HG02759 (cell line): ENCODE data around the gene RRAGA.
"Not testable (repeated sequence)": the region's sequence is repeated elsewhere in the genome, so short reads cannot be mapped to it uniquely, and the experiment has no call there.

Experiments
- ATAC-seq: cut with Tn5 transposase; IDR thresholded peaks from one replicate; pipeline ENCODE4 v1.9.1; 2021; ENCODE audit warnings: mild to moderate bottlenecking, moderate library complexity; ENCODE audit not compliant: unreplicated experiment

Gene RRAGA, protein sequence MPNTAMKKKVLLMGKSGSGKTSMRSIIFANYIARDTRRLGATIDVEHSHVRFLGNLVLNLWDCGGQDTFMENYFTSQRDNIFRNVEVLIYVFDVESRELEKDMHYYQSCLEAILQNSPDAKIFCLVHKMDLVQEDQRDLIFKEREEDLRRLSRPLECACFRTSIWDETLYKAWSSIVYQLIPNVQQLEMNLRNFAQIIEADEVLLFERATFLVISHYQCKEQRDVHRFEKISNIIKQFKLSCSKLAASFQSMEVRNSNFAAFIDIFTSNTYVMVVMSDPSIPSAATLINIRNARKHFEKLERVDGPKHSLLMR

GRCh38 chr9:19048966-19049916 is at the start of gene RRAGA:
Gene RRAGA, plus strand, starts transcription at chr9:19049427. Its CDS starts 233 bp downstream, at chr9:19049660.
- peak; percentile 89 for ATAC-seq

GRCh38 chr9:19000133-19000532 is 49.1 kb upstream of the RRAGA start:
- no peak for ATAC-seq

DNA sequence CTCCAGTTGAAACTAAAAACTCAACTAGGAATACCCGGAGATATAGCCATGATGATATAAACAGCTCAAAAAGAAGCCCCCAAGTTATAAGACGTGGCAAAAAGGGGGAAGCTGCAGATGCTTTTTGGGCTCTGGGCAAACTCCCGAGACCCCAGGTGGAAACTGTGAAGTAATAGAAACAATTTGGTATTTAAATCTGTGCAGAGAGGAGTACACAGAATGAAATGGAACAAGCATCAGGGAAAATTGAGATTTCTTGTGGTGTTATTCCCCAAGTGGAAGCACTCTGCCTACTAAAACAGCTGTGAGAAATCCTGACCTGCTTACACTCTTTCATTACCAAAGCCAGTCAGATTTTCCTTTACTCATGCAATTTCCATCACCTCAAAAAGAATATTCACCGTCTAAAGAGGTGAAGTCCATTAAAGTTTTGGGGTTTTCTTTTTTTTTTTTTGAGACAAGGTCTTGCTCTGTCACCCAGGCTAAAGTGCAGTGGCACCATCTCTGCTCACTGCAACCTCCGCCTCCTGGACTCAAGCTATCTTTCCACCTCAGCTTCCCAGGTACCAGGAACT is 39.7 kb upstream of the RRAGA start:
- ATAC-seq: no peak

DNA sequence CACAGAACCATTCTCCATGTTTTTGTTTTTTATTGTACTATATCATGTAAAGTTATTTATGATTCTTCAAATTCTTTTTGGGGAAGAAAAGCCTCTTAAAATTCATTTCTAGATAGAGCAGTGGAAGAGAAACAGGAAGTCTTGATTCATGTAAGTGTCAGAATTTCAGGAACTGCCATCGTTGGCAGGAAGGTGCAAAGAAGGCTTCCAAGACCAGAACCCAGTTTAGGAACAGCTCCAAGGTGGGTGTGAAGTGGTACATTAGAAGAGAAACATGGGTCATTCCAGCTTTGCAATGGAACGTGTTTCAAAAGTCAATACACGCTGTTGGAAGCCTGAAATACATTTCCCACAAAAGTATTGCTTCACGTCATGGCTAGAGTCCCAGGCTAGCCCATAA is 31.0 kb upstream of the RRAGA start:
- no peak for ATAC-seq

GRCh38 chr9:19020886-19021455 is 28.3 kb upstream of the RRAGA start:
- ATAC-seq: no peak

- ATAC-seq: not testable (repeated sequence)
Observed at GRCh38 chr9:19021649-19022048, 27.6 kb upstream of the RRAGA start.

GRCh38 chr9:19022206-19022605 is 27.0 kb upstream of the RRAGA start:
- ATAC-seq: peak; percentile 59

DNA sequence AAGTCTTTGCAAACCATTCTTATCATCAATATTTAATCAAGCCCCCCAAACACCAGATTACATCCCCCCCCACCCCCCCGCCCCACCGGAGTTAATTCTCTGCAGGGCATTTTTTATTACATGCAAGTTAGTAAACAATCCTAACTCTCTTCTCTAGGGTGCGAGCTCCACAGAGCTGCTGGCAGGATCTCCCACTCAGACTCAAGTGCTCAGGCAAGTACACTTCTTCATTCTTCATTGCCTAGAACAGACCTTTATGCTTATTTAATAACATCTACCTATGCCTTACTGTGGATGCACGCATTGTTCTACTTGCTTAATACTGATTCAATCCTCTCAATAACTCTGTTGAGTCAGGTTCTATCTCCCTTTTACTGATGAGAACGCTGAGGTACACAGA is 26.1 kb upstream of the RRAGA start:
- no peak for ATAC-seq

- ATAC-seq: peak; percentile 39
Observed at GRCh38 chr9:19026375-19026774, 22.9 kb upstream of the RRAGA start.

DNA sequence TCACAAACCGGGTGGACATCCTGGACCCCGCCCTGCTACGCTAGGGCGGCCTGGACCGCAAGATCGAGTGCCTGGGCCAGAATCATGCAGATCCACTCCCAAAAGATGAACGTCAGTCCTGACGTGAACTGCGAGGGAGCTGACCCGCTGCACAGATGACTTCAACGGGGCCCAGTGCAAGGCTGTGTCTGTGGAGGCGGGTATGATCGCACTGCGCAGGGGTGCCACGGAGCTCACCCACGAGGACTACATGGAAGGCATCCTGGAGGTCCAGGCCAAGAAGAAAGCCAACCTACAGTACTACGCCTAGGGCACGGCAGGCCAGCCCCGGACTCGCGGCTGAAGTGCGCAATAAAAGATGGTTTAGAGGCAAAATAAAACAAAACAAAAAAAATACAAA is 21.4 kb upstream of the RRAGA start:
- ATAC-seq: no peak

DNA sequence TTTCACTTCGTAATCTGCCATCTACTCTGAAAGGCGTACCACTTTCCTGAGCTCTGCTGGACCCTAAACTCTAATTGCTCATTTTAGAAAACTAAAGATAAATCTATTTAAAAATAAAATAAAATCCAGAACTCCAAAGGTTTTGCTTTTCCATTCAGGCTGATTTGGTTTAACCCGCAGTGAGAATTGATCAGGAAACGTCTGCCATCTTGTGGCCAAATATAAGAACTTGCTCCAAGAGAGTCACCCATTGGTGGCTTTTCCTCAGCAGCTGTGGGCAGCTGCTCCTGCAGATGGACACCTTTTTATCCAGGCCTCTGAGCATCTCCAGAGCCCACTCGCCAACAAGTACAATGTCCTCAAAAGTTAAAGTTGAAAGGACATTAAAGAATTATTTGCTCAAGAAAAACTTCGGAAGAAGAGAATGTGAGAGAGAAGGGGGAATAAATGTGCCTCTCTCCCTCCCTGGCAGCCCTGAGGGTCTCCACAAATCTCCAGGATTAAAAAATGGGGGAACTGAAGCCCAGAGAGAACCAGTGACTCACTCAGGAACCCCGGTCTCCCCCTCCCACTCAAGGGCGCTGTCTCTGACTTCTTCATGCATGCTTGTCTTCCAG is 20.3 kb upstream of the RRAGA start:
- peak; percentile 66 for ATAC-seq

DNA sequence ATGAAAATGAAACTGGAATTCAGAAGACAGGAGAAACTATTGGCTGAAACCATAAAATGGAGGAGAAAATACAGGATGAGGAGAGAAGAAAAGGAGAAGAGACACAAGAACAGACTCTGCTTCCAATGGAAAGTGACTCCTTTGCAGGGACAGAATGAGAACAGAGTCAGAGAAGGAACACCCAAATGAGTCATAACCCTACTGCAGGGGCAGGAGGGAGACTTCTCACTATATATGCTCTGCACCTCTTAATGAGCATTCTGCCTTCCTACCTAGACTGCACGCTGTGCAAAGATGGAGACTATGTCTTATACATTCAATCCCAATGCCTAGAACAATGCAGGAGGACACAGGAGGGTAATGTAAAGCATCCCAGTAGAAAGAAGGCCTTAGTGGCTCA is 18.3 kb upstream of the RRAGA start:
- no peak for ATAC-seq

GRCh38 chr9:19032406-19032805 is 16.8 kb upstream of the RRAGA start:
- no peak for ATAC-seq

DNA sequence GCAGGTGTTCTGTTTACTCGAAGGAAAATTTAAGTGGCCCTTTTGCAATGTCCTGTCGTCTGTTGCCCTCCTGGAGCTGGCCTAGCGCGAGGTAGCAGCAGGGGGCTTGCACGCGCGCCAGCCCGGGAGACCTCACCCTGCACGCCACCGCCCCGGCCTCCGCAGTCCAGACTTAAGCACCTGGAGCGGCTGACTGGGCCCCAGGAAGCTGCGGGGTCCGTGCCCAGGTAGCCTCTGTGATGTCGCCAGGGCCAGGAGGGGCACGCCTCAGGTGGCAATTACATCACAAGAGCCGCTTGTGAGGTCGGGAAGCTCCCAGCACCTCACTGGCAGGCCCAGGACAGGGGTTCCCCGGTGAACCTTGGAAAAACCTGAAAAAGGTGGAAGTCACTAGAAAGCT is 16.2 kb upstream of the RRAGA start, which contains the start of gene SAXO1:
Gene SAXO1, minus strand, starts transcription at position 195 of the 400 bp plus-strand sequence. CDS start 301 bp downstream, outside the sequence.
- ATAC-seq: no peak

- ATAC-seq: no peak
Observed at GRCh38 chr9:19036611-19037010, 12.6 kb upstream of the RRAGA start.

DNA sequence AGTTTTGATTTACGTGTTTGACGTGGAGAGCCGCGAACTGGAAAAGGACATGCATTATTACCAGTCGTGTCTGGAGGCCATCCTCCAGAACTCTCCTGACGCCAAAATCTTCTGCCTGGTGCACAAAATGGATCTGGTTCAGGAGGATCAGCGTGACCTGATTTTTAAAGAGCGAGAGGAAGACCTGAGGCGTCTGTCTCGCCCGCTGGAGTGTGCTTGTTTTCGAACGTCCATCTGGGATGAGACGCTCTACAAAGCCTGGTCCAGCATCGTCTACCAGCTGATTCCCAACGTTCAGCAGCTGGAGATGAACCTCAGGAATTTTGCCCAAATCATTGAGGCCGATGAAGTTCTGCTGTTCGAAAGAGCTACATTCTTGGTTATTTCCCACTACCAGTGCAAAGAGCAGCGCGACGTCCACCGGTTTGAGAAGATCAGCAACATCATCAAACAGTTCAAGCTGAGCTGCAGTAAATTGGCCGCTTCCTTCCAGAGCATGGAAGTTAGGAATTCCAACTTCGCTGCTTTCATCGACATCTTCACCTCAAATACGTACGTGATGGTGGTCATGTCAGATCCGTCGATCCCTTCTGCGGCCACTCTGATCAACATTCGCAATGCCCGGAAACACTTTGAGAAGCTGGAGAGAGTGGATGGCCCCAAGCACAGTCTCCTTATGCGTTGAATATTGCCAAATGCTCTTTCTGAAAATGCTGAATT is 850 bp downstream of the RRAGA start:
- no peak for ATAC-seq

DNA sequence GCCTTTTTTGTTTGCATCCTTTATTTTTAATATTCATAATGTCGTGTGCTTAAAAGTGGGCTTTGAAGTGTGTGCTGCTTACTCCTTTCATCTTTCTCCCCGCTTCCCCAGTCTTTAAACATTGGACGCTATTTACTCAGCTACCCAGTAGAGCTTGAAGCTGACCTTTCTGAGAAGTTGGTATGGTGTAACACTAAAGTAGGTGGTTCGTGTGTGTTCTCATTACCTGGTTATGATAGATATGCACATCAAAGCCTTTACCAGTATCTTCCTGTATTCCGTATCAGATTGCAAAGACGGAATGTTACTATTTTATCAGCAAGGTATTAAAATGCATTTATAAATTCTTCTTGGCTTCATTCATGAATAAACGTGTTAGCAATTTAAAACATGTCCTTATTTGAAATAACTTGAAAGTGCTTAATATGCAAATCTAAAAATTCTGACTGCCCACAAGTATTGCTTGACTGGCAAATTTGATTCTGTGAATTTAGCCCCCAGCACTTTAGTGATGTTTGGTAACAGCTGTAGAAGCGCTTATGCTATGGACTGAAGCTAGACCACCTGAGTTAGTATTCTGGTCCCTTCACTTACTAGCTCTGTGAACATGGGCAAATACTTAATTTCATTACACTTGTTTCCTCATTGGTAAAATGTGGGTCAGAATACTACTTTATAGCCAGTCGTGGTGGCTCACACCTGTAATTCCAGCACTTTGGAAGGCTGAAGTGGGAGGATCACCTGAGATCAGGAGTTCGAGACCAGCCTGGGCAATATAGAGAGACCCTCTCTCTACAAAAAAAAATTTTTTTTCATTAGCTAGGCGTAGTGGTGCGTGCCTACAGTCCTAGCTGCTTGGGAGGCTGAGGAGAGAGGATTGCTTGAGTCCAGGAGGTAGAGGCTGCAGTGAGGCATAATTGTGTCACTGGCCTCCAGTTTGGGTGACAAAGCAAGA is 1.7 kb downstream of the RRAGA start:
- ATAC-seq: no peak

GRCh38 chr9:19057033-19057432 is 7.8 kb downstream of the RRAGA start:
- ATAC-seq: no peak

GRCh38 chr9:19074229-19074628 is 25.0 kb downstream of the RRAGA start:
- ATAC-seq: no peak
